ENCODE data around the gene SLBP.

DNA sequence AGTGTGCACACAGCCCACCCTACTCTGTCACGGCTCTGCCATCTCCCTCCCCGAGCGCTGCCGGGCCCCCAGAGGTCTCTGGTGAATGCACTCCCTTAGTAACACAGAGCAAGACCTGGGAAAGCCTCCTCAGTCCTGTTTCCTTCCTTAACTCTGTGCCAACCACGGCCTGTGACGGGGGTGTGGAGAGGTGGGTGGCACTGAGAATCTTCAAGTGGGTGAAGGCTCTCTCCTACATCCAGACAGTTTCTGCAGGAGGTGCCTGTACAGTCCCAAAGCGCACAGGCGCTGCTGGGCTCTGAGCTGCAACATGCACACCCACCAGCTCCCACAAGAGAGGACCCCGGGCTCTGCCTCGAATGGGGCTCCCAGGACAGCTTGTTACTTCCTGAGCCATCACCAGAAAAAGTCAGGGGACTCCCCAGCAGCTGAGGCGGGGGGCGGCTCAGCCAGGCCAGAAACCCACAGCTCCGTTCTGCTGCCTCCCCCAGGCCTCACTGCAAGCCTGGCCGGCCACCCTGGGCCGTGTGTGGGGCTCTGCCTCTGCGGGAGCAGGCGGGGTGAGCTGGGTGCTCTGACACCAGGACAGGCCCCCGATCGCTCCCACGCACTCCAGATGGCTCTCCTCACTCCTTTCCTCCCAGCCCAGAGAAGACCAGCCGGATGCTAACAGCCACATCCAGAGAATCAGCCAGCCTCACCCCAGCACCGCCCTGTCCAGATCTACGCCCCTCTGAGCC is 57.7 kb downstream of the SLBP start:
- no peak for TF ChIP-seq EZH2phosphoT487 (conservative IDR thresholded peaks at IDR 0.05; ENCODE audit: low read length)
- TF ChIP-seq, protein P1, sequence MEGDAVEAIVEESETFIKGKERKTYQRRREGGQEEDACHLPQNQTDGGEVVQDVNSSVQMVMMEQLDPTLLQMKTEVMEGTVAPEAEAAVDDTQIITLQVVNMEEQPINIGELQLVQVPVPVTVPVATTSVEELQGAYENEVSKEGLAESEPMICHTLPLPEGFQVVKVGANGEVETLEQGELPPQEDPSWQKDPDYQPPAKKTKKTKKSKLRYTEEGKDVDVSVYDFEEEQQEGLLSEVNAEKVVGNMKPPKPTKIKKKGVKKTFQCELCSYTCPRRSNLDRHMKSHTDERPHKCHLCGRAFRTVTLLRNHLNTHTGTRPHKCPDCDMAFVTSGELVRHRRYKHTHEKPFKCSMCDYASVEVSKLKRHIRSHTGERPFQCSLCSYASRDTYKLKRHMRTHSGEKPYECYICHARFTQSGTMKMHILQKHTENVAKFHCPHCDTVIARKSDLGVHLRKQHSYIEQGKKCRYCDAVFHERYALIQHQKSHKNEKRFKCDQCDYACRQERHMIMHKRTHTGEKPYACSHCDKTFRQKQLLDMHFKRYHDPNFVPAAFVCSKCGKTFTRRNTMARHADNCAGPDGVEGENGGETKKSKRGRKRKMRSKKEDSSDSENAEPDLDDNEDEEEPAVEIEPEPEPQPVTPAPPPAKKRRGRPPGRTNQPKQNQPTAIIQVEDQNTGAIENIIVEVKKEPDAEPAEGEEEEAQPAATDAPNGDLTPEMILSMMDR (IDR thresholded peaks at IDR 0.05; ENCODE audit: insufficient read depth, low read length, poor library complexity, severe bottlenecking) = no peak
